ENCODE results near the gene NELFA.

NELFA gene

GRCh38 chr4:1958276-1959103 is 50.3 kb downstream of the NELFA start:
- no peaks in the 10 kb centered on the region for H3K27me3 Mint-ChIP-seq
- H3K27ac Mint-ChIP-seq: no peak overlapping the region
- no peak overlapping the region for H3K4me3 Mint-ChIP-seq
- no peaks in the 10 kb centered on the region for H3K9me3 Mint-ChIP-seq
- no peaks in the 10 kb centered on the region for H3K4me1 Mint-ChIP-seq (ENCODE audit: low read depth)
- peaks cover 90% of the 10 kb centered on the region for H3K36me3 Mint-ChIP-seq (ENCODE audit: low read depth)

GRCh38 chr4:1956631-1957030 is 52.1 kb downstream of the NELFA start:
- Mint-ChIP-seq H3K4me1 (ENCODE audit: low read depth) (no peaks in the 10 kb centered on the region), H3K4me3 (no peak overlapping the region), H3K9me3 (no peaks in the 10 kb centered on the region), H3K36me3 (ENCODE audit: low read depth) (peaks cover 76% of the 10 kb centered on the region), H3K27me3 (no peaks in the 10 kb centered on the region), H3K27ac (no peak overlapping the region)

GRCh38 chr4:1953335-1953734 is 55.4 kb downstream of the NELFA start:
- Mint-ChIP-seq H3K27me3 (no peaks in the 10 kb centered on the region), H3K9me3 (no peaks in the 10 kb centered on the region), H3K4me3 (no peak overlapping the region), H3K4me1 (ENCODE audit: low read depth) (no peaks in the 10 kb centered on the region), H3K36me3 (ENCODE audit: low read depth) (peaks cover 71% of the 10 kb centered on the region), H3K27ac (no peak overlapping the region)

- no peak overlapping the region for H3K27ac Mint-ChIP-seq
- no peak overlapping the region for H3K4me3 Mint-ChIP-seq
- H3K4me1 Mint-ChIP-seq (ENCODE audit: low read depth): no peaks in the 10 kb centered on the region
- peaks cover 71% of the 10 kb centered on the region for H3K36me3 Mint-ChIP-seq (ENCODE audit: low read depth)
- H3K27me3 Mint-ChIP-seq: no peaks in the 10 kb centered on the region
- no peaks in the 10 kb centered on the region for H3K9me3 Mint-ChIP-seq
Measured at GRCh38 chr4:1952719-1953118, 56.1 kb downstream of the NELFA start.

- Mint-ChIP-seq H3K27me3 (no peaks in the 10 kb centered on the region), H3K4me1 (ENCODE audit: low read depth) (no peaks in the 10 kb centered on the region), H3K36me3 (ENCODE audit: low read depth) (peaks cover 71% of the 10 kb centered on the region), H3K4me3 (no peak overlapping the region), H3K9me3 (no peaks in the 10 kb centered on the region), H3K27ac (no peak overlapping the region)
Measured at GRCh38 chr4:1952058-1952700, 56.6 kb downstream of the NELFA start.

GRCh38 chr4:1950369-1950768 is 58.4 kb downstream of the NELFA start:
- Mint-ChIP-seq H3K27me3 (no peaks in the 10 kb centered on the region), H3K36me3 (ENCODE audit: low read depth) (peaks cover 64% of the 10 kb centered on the region), H3K27ac (no peak overlapping the region), H3K9me3 (no peaks in the 10 kb centered on the region), H3K4me1 (ENCODE audit: low read depth) (no peaks in the 10 kb centered on the region), H3K4me3 (no peak overlapping the region)

GRCh38 chr4:1948892-1949436 is 59.8 kb downstream of the NELFA start:
- H3K4me3 Mint-ChIP-seq: no peak overlapping the region
- no peaks in the 10 kb centered on the region for H3K4me1 Mint-ChIP-seq (ENCODE audit: low read depth)
- no peaks in the 10 kb centered on the region for H3K27me3 Mint-ChIP-seq
- no peak overlapping the region for H3K27ac Mint-ChIP-seq
- no peaks in the 10 kb centered on the region for H3K9me3 Mint-ChIP-seq
- peaks cover 64% of the 10 kb centered on the region for H3K36me3 Mint-ChIP-seq (ENCODE audit: low read depth)

GRCh38 chr4:1948232-1948631 is 60.5 kb downstream of the NELFA start:
- Mint-ChIP-seq H3K36me3 (ENCODE audit: low read depth) (peaks cover 64% of the 10 kb centered on the region), H3K9me3 (no peaks in the 10 kb centered on the region), H3K4me3 (no peak overlapping the region), H3K27me3 (no peaks in the 10 kb centered on the region), H3K27ac (no peak overlapping the region), H3K4me1 (ENCODE audit: low read depth) (no peaks in the 10 kb centered on the region)

- Mint-ChIP-seq H3K4me3 (no peak overlapping the region), H3K27ac (no peak overlapping the region), H3K36me3 (ENCODE audit: low read depth) (peaks cover 71% of the 10 kb centered on the region), H3K4me1 (ENCODE audit: low read depth) (no peaks in the 10 kb centered on the region), H3K27me3 (no peaks in the 10 kb centered on the region), H3K9me3 (no peaks in the 10 kb centered on the region)
Measured at GRCh38 chr4:1945912-1946311, 62.9 kb downstream of the NELFA start.

- Mint-ChIP-seq H3K36me3 (ENCODE audit: low read depth) (peaks cover 71% of the 10 kb centered on the region), H3K27ac (no peak overlapping the region), H3K9me3 (no peaks in the 10 kb centered on the region)
Measured at GRCh38 chr4:1945124-1945895, 63.5 kb downstream of the NELFA start.

GRCh38 chr4:1943928-1944327 is 64.8 kb downstream of the NELFA start:
- no peaks in the 10 kb centered on the region for H3K9me3 Mint-ChIP-seq
- H3K4me1 Mint-ChIP-seq (ENCODE audit: low read depth): no peaks in the 10 kb centered on the region
- no peaks in the 10 kb centered on the region for H3K27me3 Mint-ChIP-seq
- H3K27ac Mint-ChIP-seq: no peak overlapping the region
- H3K4me3 Mint-ChIP-seq: no peak overlapping the region
- peaks cover 73% of the 10 kb centered on the region for H3K36me3 Mint-ChIP-seq (ENCODE audit: low read depth)

More at GRCh38 chr4:1945124-1945895, 63.5 kb downstream of the NELFA start:
- Mint-ChIP-seq H3K27me3 (no peaks in the 10 kb centered on the region), H3K4me3 (no peak overlapping the region), H3K4me1 (ENCODE audit: low read depth) (no peaks in the 10 kb centered on the region)

GRCh38 chr4:1940566-1940965 is 68.2 kb downstream of the NELFA start:
- Mint-ChIP-seq H3K27ac (no peak overlapping the region), H3K4me1 (ENCODE audit: low read depth) (no peaks in the 10 kb centered on the region), H3K36me3 (ENCODE audit: low read depth) (peaks cover 69% of the 10 kb centered on the region), H3K9me3 (no peaks in the 10 kb centered on the region), H3K4me3 (no peak overlapping the region), H3K27me3 (no peaks in the 10 kb centered on the region)

- no peaks in the 10 kb centered on the region for H3K27me3 Mint-ChIP-seq
- no peak overlapping the region for H3K4me3 Mint-ChIP-seq
- H3K9me3 Mint-ChIP-seq: no peaks in the 10 kb centered on the region
- peaks cover 62% of the 10 kb centered on the region for H3K36me3 Mint-ChIP-seq (ENCODE audit: low read depth)
- no peak overlapping the region for H3K27ac Mint-ChIP-seq
- no peaks in the 10 kb centered on the region for H3K4me1 Mint-ChIP-seq (ENCODE audit: low read depth)
Measured at GRCh38 chr4:1939664-1940509, 68.9 kb downstream of the NELFA start.

GRCh38 chr4:1938027-1938426 is 70.7 kb downstream of the NELFA start:
- no peaks in the 10 kb centered on the region for H3K27me3 Mint-ChIP-seq
- H3K4me1 Mint-ChIP-seq (ENCODE audit: low read depth): no peaks in the 10 kb centered on the region
- no peak overlapping the region for H3K27ac Mint-ChIP-seq
- no peak overlapping the region for H3K4me3 Mint-ChIP-seq
- peaks cover 52% of the 10 kb centered on the region for H3K36me3 Mint-ChIP-seq (ENCODE audit: low read depth)
- H3K9me3 Mint-ChIP-seq: no peaks in the 10 kb centered on the region

Data from stimulated activated naive CD8-positive, alpha-beta T cell treated with anti-CD3 and anti-CD28 coated beads, Interleukin-15, Interleukin-2, amounts not matched to agents 100 ng/mL and 50 ng/mL, for 24 hours (primary cell).